ENCODE results near the gene ZNF600. TPM values are rescaled to one million over a fixed set of nuclear protein-coding genes. Genes with fewer than 3 reads are reported as not detected.
A peak's percentile ranks its signal among the peaks of the same experiment; 100 is the strongest.

The ZNF600 gene
- total and polyA plus RNA-seq, 2 of the 13 experiments (the other 11 are each of a cell fraction or from before 2014, with no cell fraction given) = 15.0 to 16.4 TPM

GRCh38 chr19:52786464-52787354 lies at the start of gene ZNF600 (continued):
- peak; percentile 48 for TF ChIP-seq ARID5B (CRISPR knock-in tag; IDR thresholded peaks at IDR 0.05)
- peak; percentile 75 for TF ChIP-seq PHF8 (CRISPR knock-in tag; IDR thresholded peaks at IDR 0.05)
- peak; percentile 44; the same call in 1 of the 2 replicates for TF ChIP-seq KDM3A (CRISPR knock-in tag; IDR thresholded peaks at IDR 0.05; ENCODE audit: low read depth)
- peak; percentile 49; the same call in 1 of the 2 replicates for TF ChIP-seq MED1 (CRISPR knock-in tag; IDR thresholded peaks at IDR 0.05)
- TF ChIP-seq NCOR1 (IDR thresholded peaks at IDR 0.05; ENCODE audit: borderline replicate concordance, low read length) = peak; percentile 42; the same call in 1 of the 2 replicates
- 0 out of 2 replicates have a peak, but pooled peaks have one; percentile 47 for TF ChIP-seq BRF2 (CRISPR knock-in tag; IDR thresholded peaks at IDR 0.05)
- TF ChIP-seq ZNF816 (CRISPR knock-in tag; IDR thresholded peaks at IDR 0.05; ENCODE audit: borderline replicate concordance) = peak; percentile 45; the same call in 1 of the 2 replicates
- peak; percentile 16; the same call in 1 of the 2 replicates for TF ChIP-seq STAG1 (CRISPR knock-in tag; IDR thresholded peaks at IDR 0.05)
- TF ChIP-seq MEIS2 (CRISPR knock-in tag; IDR thresholded peaks at IDR 0.05) = peak; percentile 19; the same call in 1 of the 2 replicates
- 0 out of 2 replicates have a peak, but pooled peaks have one; percentile 13 for TF ChIP-seq ADNP (CRISPR knock-in tag; IDR thresholded peaks at IDR 0.05)
- 0 out of 2 replicates have a peak, but pooled peaks have one; percentile 11 for TF ChIP-seq ESRRA (CRISPR knock-in tag; IDR thresholded peaks at IDR 0.05; ENCODE audit: low read depth)
- TF ChIP-seq ZNF800 (CRISPR knock-in tag; IDR thresholded peaks at IDR 0.05) = peak; percentile 79; the same call in 1 of the 2 replicates
- TF ChIP-seq ZNF7 (CRISPR knock-in tag; IDR thresholded peaks at IDR 0.05) = 0 out of 2 replicates have a peak, but pooled peaks have one; percentile 4
- 0 out of 2 replicates have a peak, but pooled peaks have one; percentile 31 for TF ChIP-seq ZNF747 (CRISPR knock-in tag; IDR thresholded peaks at IDR 0.05; ENCODE audit: borderline replicate concordance)
- peak; percentile 88 for TF ChIP-seq ZNF263 (CRISPR knock-in tag; IDR thresholded peaks at IDR 0.05)
- peak; percentile 20; the same call in 1 of the 2 replicates for TF ChIP-seq DPF2 (CRISPR knock-in tag; IDR thresholded peaks at IDR 0.05; ENCODE audit: borderline replicate concordance, low read depth)
- TF ChIP-seq GABPB1 (CRISPR knock-in tag; IDR thresholded peaks at IDR 0.05) = peak; percentile 71
- peak; percentile 49; the same call in 1 of the 2 replicates for TF ChIP-seq ZNF446 (CRISPR knock-in tag; IDR thresholded peaks at IDR 0.05)
- TF ChIP-seq ZSCAN21 (CRISPR knock-in tag; IDR thresholded peaks at IDR 0.05; ENCODE audit: borderline replicate concordance) = peak; percentile 47; the same call in 1 of the 2 replicates
- peak; percentile 25; the same call in 1 of the 2 replicates for TF ChIP-seq FOXK1 (CRISPR knock-in tag; IDR thresholded peaks at IDR 0.05; ENCODE audit: borderline replicate concordance, low read depth)
- TF ChIP-seq ZNF274 (CRISPR knock-in tag; IDR thresholded peaks at IDR 0.05) = peak; percentile 44; the same call in 1 of the 2 replicates
- peak; percentile 76; the same call in 1 of the 2 replicates for TF ChIP-seq ZNF230 (CRISPR knock-in tag; IDR thresholded peaks at IDR 0.05)

Data from HepG2 (cell line).